ENCODE data around the gene EXOC4.

DNA sequence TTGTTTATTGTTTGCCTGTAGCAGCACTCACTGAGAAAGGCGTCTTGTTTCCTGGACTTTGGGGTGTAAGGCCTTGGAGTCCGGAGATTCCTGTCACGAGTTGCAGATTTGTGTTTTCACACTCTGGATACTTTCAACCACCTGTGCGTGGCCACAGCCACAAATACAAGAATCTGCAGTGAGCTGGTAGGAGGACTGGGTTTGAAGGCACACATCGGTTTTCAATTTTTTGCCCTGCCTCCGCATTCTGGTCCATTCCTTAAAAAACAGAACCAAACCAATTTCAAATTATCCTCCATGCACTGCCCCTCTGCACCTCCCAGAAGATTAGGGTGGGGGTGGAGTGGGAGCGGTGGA, 619 bp downstream of the EXOC4 start:
- TF ChIP-seq YY1 (IDR thresholded peaks at IDR 0.05; ENCODE audit: insufficient read depth, insufficient read length), result no peak
- TF ChIP-seq ZNF274 (IDR thresholded peaks at IDR 0.05; ENCODE audit: low read depth, low read length), result no peak

Data from NT2/D1 (cell line).